GM20431 (cell line): Measurements from ENCODE around the gene RGS21.
"Not testable (repeated sequence)": the region's sequence is repeated elsewhere in the genome, so short reads cannot be mapped to it uniquely, and the experiment has no call there.

Source experiments
- in situ Hi-C: fragments of 300-500 bp; cut with MseI, MboI; formaldehyde crosslinking; loops from one replicate; pipeline ENCODE4 v1.15.0; 2020; ENCODE audit warnings: low sequenced_read_pairs; ENCODE audit not compliant: unreplicated experiment

Gene RGS21

GRCh38 chr1:192316942-192317450 lies at the start of gene RGS21:
RGS21 (plus strand) TSS chr1:192316992; CDS start chr1:192343037, 26,045 bp downstream.
- in situ Hi-C loops: no loop called here

- in situ Hi-C loops: no loop called here
These were observed 48.2 kb upstream of the RGS21 start for GRCh38 chr1:192268468-192269052.

GRCh38 chr1:192270398-192270797 lies 46.4 kb upstream of the RGS21 start:
- in situ Hi-C loops: no loop called here

- in situ Hi-C loops: no loop called here
These were observed 44.1 kb upstream of the RGS21 start for GRCh38 chr1:192272732-192273131.

- in situ Hi-C loops: no loop called here
These were observed 42.2 kb upstream of the RGS21 start for GRCh38 chr1:192274588-192274987.

- in situ Hi-C loops: no loop called here
These were observed 39.2 kb upstream of the RGS21 start for GRCh38 chr1:192277635-192278034.

- in situ Hi-C loops: no loop called here
These were observed 31.9 kb upstream of the RGS21 start for GRCh38 chr1:192284927-192285326.

GRCh38 chr1:192303029-192303428 lies 13.8 kb upstream of the RGS21 start:
- in situ Hi-C loops: no loop called here

GRCh38 chr1:192308314-192308713 lies 8.5 kb upstream of the RGS21 start:
- in situ Hi-C loops: not testable (repeated sequence)

GRCh38 chr1:192311281-192311680 lies 5.5 kb upstream of the RGS21 start:
- in situ Hi-C loops: no loop called here

- in situ Hi-C loops: no loop called here
These were observed 11.2 kb downstream of the RGS21 start for GRCh38 chr1:192327997-192328396.

- in situ Hi-C loops: no loop called here
These were observed 26.1 kb downstream of the RGS21 start for GRCh38 chr1:192342842-192343241.

- in situ Hi-C loops: no loop called here
These were observed 26.6 kb downstream of the RGS21 start for GRCh38 chr1:192343344-192343743.

GRCh38 chr1:192349314-192349713 lies 32.5 kb downstream of the RGS21 start:
- in situ Hi-C loops: no loop called here

- in situ Hi-C loops: no loop called here
These were observed 33.6 kb downstream of the RGS21 start for GRCh38 chr1:192350356-192350755.

- in situ Hi-C loops: no loop called here
These were observed 34.8 kb downstream of the RGS21 start for GRCh38 chr1:192351550-192351949.

GRCh38 chr1:192357924-192358323 lies 41.1 kb downstream of the RGS21 start:
- in situ Hi-C loops: no loop called here

GRCh38 chr1:192358402-192358801 lies 41.6 kb downstream of the RGS21 start:
- in situ Hi-C loops: no loop called here

- in situ Hi-C loops: no loop called here
These were observed 42.0 kb downstream of the RGS21 start for GRCh38 chr1:192358822-192359221.

- in situ Hi-C loops: no loop called here
These were observed 46.4 kb downstream of the RGS21 start for GRCh38 chr1:192363177-192363576.

- in situ Hi-C loops: no loop called here
These were observed 50.6 kb downstream of the RGS21 start for GRCh38 chr1:192367436-192367835.

GRCh38 chr1:192375306-192375705 lies 58.5 kb downstream of the RGS21 start:
- in situ Hi-C loops: no loop called here
